HG03108 (cell line): Measurements from ENCODE around the gene LIN9.
"Not testable (repeated sequence)": the region's sequence is repeated elsewhere in the genome, so short reads cannot be mapped to it uniquely, and the experiment has no call there.

ENCODE experiments used
- ATAC-seq: cut with Tn5 transposase; IDR thresholded peaks from one replicate; pipeline ENCODE4 v1.9.1; 2021; ENCODE audit warnings: moderate library complexity; ENCODE audit not compliant: unreplicated experiment

The LIN9 gene, protein sequence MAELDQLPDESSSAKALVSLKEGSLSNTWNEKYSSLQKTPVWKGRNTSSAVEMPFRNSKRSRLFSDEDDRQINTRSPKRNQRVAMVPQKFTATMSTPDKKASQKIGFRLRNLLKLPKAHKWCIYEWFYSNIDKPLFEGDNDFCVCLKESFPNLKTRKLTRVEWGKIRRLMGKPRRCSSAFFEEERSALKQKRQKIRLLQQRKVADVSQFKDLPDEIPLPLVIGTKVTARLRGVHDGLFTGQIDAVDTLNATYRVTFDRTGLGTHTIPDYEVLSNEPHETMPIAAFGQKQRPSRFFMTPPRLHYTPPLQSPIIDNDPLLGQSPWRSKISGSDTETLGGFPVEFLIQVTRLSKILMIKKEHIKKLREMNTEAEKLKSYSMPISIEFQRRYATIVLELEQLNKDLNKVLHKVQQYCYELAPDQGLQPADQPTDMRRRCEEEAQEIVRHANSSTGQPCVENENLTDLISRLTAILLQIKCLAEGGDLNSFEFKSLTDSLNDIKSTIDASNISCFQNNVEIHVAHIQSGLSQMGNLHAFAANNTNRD

DNA sequence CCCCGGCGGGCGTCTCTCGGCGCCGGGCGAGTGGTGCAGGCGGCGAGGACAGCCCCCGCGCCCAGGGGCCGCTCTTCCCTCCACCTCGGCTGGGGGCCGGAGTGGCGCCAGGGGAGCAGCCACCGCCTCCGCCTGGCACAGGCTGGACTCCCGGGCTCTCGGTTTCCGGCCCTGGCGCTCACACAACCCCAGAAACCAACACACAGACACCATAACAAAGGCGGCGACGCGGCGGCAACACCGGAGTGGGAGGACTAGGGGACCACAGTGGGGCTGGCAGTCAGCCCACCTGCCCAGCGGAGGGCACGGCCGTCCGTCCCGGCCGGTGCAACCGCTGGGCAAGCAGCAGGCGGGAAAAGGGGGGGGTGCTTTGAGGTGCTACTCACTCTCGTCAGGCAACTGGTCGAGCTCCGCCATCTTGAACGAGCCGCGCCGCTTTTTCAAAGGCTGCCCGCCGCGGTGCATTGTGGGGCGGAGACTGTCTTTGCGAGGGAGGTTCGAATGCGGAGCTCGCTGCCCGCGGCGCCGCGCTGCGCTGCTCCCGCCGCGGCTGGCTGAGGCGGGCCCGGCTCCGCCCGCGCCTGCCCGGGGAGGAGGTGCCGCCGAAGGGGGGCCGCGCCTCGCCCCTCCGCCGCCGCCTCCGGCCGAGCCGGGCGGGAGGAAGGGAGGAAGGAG lies at the start of gene LIN9:
Gene LIN9 (minus strand): TSS at position 442 of the 675 bp plus-strand sequence. CDS start 25 bp downstream, at position 417.
- peak; percentile 60 for ATAC-seq

DNA sequence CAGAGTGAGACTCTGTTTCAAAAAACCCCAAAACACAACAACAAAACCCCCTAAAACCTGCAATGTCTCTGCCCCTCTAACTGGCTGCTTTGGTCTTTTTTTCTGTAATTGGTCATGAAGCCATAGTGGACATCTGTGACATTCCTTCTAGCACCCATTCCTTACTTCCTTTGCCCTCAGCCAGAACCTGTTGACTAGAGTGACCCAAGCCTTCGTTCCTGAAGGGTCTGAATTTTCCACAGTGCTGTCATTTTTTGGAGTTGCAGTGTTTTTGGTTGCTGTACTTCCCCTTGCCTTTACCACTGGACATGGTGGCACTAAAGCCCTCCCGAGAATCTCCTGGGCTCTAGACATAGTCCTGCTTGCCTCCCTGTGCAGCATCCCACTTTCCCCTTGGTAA lies 48.5 kb upstream of the LIN9 start:
- no peak for ATAC-seq

DNA sequence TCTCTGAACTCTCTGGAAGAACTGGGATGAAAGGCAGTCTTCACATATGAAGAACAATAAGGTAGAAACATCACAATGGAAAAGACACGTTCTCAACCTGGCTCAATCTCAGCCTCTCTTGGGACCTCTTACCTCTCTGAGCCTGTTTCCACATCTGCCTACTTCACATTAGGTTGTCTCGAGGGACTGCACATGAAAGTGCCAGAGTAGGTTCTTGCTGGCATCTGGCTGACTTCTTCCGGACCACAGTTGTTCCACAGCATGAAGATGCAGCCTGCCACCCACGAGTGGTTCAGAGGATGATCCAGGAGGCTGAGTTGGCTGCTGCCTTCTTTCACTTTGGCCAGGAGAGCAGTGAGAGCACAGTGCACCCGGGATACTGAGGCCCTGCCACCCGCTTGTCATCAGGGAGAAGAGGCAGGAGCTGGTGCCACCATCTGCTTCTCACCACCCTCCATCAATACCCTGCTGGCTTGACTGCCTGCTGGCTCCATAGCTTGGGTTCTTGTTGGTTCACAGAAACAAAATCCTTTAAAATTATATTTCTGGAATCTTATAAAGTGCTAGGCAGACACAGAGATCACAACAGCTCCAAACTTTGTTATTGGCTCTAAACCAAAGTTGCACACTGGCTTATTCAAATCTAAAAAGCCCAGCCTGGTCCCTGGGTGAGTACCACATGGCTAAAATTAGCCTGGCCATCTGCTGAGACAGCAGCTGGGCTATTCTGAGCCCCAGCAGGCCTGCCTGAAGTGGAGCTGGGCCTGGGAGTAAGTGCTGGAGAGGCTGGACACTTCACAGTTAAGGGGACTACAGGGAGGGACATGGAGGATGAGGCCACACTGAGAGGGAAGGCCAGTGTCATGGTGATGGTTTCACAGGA lies 46.9 kb upstream of the LIN9 start:
- ATAC-seq, result peak; percentile 36

DNA sequence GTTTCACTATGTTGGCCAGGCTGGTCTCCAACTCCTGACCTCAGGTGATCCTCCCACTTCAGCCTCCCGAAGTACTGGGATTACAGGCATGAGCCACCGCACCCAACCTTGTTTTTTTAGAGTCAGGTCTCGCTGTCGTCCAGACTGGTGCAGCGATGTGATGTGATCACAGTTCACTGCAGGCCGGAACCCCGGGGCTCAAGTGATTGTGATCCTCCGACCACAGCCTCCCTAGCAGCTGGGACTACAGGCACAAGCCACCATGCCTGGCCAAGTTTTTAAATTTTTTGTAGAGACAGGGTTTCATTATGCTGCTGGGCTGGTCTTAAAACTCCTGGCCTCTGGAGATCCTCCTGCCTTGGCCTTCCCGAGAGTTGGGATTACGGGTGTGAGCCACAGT lies 46.1 kb upstream of the LIN9 start:
- ATAC-seq, result no peak

DNA sequence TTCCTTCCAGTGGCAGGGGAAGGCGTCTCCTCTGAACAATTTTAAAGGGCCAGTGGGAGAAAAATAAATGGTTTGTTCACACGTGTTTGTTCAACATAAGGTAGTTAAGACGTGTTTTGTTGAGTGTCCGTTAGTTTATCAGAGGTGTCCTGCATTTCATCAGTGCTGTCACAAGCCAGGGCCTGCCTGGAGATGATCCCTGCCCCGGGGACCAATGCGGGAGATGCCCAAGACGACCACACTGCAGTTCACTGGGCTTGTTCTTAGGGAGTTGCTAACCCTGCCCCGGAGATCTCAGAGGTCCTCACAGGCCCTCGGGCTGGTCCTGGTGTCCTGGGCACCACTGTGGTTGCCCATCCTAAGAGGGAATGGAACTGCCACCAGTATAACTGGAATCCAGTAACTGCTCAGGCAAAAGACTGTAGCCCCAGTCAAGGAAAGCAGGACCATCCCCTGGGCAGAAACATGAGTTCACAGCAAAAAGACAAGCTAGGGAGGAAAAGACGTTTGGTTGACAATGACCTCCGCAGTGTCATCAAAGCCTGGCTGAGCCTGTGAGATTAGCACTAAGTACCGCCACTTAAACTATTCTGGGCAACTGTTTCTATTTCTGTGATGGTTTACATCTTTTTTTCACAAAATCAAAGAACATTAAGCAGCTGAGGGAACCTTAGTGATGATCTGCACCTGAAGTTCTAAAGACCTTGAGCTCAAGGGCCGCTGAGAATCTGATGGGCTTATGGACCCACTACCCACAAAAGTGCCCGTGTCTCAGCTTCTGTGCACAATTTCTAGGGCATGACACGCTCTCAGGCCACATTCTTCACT lies 44.9 kb upstream of the LIN9 start:
- no peak for ATAC-seq

DNA sequence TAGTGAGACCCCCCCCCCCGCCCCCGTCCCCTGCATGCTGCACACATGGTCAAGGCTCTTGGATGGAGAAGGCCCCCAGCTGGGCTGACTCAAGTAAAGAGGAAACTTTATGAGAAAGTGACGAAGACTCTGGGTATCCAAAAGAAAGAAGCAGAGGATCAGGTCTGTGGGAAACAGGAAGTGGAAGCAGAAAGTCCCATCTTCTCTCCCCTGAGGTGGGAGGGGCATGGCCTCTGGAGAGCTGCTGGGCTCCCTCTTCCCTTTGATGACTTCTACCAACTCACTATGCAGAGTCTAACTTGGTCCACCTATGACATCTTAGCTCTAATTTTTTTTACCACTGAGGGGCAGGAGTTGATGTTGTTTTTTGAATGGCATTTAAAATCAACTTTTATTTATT lies 42.7 kb upstream of the LIN9 start:
- no peak for ATAC-seq

DNA sequence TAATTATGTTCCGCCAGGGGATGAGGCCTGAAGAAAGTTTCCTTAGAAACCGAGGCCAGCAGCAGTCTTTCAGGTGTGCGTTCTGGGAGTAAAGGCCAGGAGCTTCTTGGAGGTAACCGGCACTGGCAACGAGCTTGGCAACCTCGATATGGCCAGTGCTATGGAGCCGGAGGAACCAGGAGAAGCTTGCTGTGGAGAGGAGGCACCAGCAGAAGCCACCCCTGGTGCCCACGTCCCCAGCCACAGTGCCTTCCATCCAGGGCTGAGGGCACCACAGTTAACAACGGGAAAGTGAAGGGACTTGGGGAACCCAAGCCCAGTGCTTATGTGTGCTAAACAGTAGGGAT lies 41.5 kb upstream of the LIN9 start:
- ATAC-seq, result peak; percentile 3

DNA sequence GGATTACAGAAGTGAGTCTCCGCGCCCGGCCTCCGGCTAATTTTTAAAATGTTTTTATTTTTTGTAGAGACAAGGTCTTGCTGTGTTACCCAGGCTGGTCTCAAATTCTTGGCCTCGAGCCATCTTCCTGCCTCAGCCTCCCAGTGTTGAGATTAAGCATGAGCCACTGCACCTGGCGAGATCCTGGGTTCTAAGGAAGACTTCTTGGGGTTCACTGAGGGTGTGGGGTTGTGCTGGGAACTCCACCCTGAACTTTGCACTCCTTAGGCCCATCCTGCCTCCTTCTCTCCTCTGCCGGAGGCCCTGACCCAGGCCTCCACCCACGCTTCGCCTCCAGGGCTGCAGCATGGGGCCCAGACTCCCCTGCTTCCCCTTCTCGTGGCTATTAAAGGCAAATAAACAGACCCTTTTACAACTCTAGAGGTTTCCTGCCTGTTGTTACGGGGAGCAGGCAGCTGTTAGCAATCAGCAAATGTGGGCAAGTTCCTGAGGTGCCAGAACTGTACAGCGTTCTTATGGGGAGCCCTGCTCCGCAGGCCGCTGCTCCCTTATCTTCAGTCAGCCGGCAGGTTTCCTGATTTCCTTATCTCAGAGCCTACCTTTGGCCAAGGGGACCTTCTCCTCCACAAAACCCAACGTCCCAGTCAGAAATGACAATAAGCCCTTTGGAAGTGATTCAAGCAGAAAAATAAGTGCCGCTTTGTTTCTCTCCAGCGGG lies 41.0 kb upstream of the LIN9 start:
- ATAC-seq, result peak; percentile 40

DNA sequence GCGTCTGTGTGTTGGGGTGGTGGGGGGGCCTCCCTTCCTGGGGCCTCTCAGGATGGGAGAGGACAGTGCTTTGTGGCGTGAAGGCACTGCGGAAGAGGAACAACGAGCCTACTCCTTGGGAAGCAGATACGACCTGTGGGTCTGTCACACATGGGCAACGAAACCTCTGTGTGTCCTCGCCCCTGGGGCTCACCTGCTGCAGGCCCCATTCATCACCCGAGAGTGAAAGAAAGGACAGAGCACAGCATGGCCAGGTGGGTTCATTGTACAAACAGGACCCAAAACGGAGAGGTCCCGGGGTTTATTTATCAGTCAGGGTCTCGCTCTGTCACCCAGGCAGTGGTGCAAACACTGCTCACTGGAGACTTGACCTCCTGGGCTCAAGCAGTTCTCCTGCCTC lies 40.1 kb upstream of the LIN9 start:
- no peak for ATAC-seq

DNA sequence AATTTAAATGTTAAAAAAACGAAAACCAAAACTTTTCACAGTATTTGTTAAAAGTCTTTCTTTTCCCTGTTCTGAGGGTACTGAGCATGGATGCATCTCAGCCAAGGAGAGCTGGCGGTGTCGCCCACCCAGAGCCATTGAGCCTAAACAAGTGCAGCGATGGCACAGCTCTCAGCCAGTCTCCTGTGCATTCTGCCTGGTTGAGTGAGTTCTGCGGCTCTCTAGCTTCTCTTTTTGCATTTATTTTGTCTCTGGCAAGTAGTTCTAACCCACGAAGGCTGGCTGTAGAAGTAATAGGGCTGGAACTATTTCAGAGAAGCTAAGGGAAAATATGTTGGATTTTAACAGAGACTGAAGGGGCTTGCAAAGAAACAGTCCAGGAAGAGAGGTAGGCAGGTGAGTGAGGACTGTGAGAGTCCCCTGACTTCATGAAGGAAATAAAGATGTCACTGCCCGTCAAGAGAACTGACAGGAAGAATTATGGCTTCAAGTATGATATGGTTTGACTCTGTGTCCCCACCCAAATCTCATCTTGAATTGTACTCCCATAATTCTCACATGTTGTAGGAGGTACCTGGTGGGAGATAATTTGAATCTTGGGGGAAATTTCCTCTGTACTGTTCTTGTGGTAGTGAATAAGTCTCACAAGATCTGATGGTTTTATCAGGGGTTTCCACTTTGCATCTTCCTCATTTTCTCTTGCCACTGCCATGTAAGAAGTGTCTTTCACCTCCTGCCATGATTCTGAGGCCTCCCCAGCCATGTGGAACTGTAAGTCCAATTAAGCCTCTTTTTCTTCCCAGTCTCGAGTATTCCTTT lies 35.7 kb upstream of the LIN9 start:
- no peak for ATAC-seq

DNA sequence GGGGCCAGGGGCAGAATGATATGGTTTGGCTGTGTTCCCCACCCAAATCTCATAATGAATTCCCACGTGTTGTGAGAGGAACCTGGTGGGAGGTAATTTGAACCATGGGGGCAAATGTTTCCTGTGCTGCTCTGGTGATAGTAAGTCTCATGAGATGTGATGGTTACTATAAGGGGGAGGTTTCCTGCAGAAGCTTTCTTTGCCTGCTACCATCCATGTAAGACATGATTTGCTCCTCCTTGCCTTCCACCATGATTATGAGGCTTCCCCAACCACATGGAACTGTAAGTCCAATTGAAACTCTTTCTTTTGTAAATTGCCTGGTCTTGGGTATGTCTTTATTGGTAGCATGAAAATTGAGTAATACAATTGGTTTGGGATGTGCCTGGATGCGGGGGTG lies 33.7 kb upstream of the LIN9 start:
- no peak for ATAC-seq

DNA sequence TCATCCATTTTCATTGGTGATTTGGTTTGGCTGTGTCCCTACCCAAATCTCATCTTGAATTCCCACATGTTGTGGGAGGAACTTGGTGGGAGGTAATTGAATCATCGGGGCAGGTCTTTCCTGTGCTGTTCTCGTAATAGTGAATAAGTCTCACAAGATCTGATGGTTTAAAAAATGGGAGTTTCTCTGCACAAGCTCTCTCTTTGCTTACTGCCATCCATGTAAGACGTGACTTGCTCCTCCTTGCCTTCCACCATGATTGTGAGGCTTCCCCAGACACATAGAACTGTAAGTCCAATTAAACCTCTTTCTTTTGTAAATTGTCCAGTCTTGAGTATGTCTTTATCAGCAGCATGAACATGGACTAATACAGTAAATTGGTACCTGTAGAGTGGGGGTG lies 31.1 kb upstream of the LIN9 start:
- not testable (repeated sequence) for ATAC-seq

DNA sequence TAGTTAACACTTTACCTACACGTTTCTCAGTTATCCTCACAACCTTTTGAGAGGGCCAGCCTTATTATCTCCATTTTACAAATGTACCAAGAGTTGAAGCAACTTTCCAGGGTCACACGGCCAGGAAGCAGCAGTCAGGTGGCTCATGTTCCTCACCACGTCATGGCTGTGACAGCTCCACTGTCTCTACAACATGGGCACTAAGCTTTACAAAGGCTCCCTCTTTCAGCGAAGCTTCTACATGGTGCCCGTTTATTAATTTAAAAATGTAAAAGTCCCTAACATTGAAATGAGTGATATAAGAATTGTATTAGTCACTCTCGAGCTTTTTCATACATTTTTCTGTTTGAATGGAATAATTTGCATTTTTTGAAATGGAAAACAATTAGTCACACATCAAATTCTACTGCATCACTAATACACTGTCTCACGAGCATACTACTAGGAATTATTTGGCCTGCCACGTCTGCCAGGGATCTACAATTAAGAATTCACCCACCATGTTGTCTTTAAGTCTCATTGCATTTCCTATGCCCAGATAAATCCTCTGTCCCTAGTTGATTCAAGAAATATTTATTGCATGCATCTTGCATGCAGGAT lies 28.4 kb upstream of the LIN9 start:
- no peak for ATAC-seq

DNA sequence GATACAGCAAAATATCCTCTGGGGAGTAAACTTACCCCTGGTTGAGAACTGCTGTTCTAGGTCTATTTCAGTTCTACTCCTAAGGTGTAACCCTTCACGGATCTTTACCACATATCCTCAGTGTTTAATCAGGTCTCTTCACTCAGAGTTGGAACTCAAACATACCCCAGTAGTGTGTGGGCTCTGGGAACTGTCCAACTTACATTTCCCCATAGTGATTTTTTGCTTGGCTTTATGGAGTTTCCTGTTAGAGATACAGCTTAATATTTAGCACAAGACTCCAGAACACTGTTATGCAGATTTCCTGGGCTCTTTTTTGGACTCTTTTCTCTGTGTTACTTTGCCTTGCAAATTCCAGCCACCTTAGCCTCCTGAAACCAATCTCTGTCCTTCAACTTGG lies 26.7 kb upstream of the LIN9 start:
- ATAC-seq, result no peak

DNA sequence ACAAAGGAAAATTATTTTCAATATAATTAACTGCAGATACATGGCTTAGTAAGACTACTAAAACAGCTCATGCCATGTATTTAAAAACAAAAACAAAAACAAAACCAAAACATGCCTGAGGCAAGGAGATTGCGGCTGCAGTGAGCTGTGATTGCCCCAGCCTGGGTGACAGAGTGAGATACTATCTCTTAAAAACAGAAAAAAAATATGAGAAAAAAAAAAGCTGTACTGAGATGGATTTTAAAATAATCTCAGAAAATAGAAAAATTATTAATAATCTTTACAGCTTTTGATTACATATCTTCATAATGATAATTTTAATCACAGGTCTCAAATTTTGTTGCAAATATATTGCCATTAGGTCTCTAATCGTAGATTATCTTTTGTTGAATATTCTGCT lies 24.0 kb upstream of the LIN9 start:
- no peak for ATAC-seq

DNA sequence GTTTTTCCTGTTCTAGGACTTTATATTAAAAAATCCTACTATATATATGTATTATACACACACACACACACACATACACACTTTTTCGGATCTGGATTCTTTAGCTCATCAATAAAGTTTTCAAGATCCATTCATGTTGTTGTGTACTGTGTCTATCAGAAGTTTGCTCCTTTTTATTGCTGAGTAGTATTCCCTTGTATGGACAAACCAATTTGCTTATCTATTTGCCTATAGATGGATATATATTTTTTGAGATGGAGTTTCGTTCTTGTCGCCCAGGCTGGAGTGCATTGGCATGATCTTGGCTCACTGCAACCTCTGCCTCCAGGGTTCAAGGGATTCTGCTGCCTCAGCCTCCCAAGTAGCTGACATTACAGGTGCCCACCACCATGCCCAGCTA lies 20.3 kb upstream of the LIN9 start:
- ATAC-seq, result no peak

DNA sequence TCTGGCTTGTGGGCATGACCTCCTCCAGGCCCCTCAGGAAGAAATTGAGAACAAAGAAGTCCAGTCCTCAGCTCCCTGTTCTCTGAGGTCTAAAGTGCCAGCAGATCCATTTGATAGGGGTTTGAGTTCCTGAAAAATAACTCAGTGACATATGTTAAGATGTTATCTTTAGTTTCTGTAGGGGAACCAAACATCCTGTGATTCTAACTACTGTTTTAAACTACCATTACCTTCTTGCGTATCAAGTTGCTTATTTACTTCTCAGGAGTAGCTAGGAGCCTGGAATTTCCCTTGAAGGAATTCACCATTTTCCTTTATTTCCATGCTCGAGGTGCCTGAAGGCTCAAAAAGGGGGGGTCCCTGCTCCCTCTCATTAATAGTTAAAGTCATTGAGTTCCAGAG lies 18.8 kb upstream of the LIN9 start:
- ATAC-seq, result no peak

DNA sequence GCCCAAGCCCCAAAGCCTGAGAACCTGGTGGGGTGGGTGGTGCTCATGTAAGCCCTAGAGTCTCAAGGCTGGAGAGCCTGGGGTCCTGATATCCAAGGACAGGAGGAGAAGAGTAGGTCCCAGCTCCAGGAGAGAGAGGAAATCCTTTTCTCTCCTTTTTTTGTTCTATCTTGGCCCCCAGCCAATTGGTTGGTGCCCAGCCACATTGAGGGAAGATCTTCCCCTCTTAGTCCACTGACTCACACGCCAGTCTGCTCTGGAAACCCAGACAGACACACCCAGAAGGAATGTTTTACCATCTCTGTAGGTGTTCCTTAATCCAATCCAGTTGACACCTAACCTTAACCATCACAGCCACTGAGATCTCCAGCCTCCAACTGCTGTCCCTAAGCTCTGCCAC lies 16.2 kb upstream of the LIN9 start:
- ATAC-seq, result no peak

DNA sequence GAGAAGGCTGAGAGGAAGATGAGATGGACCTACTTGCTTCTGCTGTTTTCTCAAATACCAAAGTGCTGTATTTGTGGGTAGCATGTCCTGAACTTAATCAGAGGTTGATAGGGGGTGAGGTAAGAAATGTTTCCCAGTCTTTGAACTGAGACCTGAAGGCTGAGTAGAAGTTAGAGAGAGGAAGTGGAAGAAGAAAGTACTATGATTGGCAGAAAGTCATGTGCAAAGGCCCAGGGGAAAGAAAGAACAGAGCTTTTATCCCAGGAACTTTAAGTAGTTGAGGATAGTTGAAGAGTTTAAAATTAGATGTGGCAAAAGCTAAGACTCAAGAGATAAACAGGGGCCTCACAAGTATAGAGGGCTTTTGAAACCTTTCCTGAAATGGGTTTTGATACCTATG lies 15.5 kb upstream of the LIN9 start:
- no peak for ATAC-seq
